ENCODE data around the gene KIF3B. TPM values are rescaled to one million over a fixed set of nuclear protein-coding genes. Genes with fewer than 3 reads are reported as not detected.
"Not testable (repeated sequence)": the region's sequence is repeated elsewhere in the genome, so short reads cannot be mapped to it uniquely, and the experiment has no call there.

Gene KIF3B
- total RNA-seq, 1 donor from 2014 or later: 15.1 TPM

DNA sequence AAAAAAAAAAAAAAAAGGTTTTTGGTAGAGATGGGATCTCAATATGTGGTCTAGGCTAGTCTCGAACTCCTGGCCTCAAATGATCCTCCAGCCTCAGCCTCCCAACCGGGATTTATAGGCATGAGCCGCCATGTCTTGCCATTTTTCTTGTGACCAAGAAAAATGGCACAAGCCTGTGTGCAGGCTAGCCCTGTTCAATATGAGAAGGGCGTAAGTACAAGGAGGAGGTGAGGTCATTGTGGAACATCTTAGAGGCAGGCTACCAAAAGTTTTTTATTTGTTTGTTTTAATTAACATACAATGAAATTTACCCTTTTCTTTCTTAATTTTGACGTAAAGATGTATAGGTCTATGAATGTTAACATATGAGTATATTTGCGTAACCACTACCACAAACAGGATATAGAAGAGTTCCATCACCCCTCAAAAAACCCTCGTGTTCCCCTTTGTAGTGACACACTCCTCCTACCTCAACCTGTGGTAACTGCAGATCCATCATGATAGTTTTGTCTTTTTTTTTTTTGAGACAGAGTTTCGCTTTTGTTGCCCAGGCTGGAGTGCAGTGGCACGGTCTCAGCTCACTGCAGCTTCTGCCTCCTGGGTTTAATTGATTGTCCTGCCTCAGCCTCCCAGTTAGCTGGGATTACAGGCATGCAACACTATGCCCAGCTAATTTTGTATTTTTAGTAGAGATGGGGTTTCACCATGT, 28.3 kb upstream of the KIF3B start:
- DNase-seq: no peak

DNA sequence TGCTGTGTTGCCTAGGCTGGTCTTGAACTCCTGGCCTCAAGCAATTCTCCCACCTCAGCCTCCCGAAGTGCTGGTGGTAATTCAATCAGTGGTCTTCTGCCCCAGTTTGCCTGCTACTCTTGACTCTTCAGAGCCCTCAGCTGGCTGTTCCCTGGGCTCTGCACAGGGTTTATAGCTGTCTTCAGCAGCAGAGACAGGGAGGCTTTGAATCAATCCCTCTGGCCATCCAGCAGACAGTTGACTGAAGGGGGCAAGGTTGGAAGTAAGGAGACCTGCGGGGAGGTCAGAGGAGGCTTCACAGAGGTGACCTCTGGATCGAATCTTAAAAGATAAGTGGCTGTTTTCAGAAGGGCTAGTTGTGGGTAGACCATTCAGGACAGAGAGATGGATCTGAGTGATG, 26.0 kb upstream of the KIF3B start:
- no peak for DNase-seq

DNA sequence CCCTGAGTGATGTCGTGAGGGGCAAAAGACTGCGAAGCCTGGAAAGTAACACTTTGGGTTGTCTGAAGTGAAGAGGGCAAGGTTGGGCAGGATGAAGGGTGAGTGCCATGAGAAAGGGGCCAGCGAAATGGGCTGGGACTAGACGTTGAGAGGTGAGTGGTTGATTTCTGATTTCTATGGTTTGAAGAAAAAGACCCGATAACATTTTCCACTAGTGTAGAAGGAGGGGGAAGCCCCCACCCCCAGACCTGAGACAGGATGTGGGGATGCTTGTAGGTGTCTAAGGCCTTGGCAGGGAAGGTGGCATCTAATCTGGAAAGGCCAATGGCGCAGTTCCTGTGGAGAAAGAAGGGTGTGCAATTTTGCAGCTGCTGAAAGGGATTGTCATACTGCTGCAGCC, 25.3 kb upstream of the KIF3B start:
- DNase-seq: no peak

DNA sequence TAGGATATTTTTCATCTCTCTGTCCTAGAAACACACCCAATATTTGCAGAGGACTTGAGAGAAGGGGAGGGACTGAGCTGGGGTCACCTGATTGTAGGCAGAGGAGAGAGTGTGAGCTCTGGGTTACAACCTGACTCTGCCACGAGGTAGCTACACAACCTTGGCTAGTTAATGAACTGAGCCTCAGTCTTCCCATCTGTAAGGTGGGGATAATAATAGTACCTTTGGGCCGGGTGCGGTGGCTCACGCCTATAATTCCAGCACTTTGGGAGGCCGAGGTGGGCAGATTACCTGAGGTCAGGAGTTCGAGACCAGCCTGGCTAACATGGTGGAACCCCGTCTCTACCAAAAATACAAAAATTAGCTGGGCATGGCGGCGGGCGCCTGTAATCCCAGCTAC, 16.5 kb upstream of the KIF3B start:
- DNase-seq: not testable (repeated sequence)

DNA sequence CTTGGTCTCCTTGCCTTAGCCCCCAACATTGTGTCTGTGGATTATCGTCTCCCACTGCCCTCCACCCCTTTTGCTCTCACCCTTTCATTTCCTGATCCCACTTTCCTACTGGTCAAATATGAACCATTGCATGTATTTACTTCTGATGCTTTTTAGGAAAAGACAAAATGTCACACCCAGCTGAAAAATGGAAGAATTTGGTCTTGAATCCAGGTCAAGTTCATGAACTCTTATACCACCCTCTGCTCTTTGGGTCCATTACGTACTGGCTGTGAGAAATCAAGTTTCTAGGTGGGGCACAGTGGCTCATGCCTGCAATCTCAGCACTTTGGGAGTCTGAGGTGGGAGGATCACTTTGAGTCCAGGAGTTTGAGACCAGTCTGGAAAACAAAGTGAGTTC, 15.8 kb upstream of the KIF3B start:
- no peak for DNase-seq

DNA sequence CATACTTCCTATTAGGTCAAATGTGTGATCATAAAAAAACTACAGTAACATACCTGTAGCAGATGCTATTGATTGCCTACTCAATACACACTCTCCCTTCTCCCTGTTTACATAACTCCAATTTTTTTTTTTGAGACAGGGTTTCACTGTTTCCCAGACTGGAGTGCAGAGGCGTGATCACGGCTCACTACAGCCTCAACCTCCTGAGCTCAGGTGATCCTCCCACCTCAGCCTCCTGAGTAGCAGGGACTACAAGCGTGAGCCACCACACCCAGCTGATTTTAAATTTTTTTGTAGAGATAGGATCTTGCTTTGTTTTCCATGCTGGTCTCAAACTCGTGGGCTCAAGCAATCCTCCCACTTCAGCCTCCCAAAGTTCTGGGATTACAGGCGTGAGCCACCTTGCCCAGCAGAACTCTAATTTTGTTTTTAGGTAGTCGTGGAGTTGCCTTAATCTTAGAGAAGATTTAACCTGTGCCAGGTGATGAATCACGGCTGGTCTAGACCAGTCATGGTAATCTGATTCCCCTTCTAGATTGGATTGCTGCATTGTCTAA, 14.0 kb upstream of the KIF3B start:
- DNase-seq: no peak

DNA sequence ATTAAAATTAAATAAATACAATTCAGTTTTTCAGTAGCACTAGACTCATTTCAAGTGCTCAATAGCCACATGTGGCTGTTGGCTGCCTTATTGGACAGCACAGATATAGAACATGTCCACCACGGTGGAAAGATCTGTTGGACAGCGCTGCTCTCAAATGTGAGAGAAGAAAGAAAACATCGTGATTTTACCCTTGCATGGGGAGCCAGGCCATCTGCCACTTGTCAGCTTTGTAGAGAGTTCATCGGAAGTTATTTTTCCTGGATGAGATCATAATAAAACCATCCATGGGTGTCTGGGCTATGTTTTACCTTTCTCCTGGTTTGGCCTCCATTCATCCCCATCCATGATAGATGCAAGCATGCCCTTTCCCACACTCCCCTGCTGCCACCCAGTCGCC, 5.8 kb upstream of the KIF3B start:
- DNase-seq: no peak

DNA sequence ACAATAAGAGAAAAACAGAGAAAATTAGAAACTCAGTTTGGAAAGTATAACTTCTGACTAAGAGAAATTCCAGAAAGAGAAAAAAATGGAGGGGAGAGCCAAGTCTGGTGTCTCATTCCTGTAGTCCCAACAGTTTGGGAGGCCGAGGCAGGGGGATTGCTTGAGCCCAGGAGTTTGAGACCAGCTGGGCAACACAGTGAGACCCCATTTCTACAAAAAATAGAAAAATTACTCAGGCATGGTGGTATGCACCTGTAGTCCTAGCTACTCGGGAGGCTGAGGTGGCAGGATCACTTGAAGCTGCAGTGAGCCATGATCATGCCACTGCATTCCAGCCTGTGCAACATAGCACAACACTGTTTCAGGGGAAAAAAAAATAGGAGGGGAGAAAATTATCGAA, 3.1 kb upstream of the KIF3B start:
- DNase-seq: no peak

DNA sequence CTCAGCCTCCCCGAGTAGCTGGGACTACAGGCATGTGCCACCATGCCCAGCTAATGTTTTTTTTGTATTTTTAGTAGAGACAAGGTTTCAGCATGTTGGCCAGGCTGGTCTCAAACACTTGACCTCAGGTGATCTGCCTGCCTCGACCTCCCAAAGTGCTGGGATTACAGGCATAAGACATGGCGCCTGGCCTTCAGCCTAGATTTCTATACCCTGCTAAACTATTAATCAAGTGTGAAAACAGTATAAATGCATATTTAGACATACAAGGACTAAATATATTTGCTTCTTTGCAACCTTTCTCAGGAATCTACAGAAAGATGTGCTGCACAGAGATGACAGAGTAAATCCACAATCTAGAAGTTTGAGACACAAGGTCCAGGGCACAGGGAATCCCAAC, 2.3 kb upstream of the KIF3B start:
- DNase-seq: not testable (repeated sequence)

DNA sequence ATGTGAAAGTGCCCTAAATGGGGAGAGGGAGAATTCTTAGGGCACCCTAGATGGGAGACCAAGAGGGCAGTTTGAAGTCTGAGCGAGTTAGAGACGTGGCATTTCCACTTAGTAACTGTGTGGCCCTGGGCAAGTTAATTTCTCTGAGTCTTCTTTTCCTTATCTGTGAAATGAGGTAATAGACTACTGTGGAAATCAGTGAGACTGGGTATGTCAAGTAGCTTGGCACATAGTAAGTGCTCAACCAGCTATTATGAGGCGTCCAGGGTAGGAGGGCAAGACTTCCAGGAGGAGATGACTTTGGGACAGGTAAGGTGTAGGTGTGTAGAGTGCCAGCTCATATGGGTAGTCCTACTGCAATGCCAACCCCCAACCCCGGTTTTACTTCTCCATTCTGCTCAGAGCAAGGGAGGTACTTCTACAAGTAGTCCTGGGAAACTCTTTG, 770 bp downstream of the KIF3B start:
- no peak for DNase-seq

DNA sequence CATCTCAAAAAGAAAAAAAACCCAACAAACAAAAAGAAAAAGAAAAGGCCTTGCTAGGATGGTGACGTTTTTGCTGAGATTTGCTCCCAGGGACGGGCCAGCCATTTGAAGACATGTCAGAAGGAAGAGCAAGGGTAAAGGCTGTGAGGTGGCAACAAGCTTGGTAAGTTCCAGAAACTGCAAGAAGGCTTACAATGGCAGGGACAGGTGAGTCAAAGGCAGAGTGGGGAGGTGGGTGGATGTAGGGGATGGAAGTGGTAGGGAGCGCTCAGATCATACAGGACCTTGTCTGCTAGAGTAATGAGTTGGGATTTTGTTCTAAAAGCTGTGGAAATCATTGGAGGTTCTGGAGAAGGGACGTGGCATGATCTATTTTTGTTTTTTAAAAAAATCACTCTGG, 4.3 kb downstream of the KIF3B start:
- DNase-seq: no peak

DNA sequence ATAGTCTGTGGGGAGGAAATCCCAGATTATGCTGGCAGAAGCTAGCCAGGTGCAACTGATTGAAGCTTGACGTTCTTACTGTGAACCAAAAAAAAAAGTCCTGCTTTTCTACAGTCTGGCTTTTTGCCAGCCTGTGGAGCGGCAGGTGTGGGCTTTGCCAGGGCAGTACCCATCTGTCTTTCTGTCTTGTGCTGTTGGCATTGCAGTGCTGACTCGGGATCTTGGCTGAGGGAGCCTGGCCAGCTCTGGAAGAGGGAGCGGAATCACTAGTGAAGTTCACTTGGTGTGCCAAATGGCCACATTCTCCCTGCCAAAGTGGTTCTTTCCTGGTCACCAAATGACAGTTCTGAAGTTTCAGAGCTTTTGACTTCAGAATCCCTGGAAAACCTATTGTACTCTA, 5.0 kb downstream of the KIF3B start:
- no peak for DNase-seq

DNA sequence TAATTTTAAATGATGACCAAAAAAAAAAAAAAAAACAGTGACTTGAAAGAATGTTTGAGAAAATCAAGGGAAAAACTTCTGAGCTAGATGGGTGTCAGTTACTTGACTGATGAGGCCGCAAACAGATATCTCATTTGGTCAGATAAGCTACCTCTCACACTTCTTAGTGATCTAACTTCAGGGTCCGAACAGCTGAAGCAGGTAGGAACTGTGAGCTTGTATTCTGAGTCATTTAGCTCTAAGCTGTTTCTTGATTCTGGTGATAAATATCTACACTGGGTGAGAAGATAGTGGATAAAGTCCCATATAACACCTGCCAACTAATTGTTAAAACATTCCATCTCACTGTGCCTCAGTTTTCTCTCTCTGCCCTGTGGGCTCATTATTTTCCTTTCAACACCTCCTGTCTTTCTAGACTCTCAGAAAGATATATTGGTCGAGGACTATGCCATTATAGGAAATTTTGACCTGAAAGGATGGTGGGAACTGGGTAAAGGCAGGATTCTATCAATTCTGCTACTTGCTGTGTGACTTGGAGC, 7.7 kb downstream of the KIF3B start:
- DNase-seq: no peak

DNA sequence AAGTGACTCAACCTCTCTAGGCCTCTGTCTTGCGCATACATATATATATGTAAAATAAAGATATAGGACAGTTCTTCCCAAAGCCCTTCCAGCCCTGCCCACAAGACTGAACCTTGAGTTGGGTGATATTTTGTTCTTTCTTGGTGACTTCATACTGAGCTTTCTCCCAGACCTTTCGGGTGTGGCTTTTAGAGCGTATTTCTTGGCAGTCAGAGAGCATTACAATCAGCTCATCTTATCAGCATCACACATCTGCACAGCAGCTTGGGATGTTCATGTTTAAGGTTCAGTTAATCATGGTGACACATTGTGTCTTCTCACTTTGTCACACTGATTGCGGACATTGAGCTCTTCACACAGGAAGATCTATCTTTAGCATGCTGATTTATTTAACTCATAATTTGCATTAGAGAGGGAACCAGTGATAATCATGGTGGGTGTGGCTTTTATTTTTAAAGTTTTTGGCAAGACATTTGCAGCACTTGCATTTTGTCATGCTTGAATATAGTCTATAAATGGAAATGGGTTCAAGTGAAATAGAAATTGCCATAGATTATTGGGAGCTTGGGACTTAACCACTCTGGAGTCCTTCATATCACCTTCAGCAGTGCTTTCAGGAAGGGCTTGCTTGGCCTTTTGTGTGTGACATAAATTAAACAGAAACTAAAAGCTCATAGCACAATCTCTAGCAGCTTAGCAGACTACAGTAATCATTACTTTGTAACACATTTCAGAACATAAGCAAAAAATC, 8.3 kb downstream of the KIF3B start:
- peak; percentile 68 for DNase-seq

DNA sequence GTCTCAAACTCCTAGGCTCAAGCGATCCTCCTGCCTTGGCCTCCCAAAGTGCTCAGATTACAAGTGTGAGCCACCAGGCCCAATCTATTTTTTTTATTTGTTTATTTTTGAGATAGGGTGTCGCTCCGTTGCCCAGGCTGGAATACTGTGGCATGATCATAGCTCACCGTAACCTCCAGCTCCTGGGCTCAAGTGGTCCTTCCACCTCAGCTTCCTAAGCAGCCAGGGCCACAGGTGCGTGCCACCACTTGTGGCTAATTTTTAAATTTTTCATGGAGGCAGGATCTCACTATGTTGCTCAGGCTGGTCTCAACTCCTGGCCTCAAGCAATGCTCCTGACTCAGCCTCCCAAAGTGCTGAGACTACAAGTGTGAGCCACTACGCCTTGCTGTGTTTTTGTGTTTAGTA, 9.8 kb downstream of the KIF3B start:
- DNase-seq: no peak

DNA sequence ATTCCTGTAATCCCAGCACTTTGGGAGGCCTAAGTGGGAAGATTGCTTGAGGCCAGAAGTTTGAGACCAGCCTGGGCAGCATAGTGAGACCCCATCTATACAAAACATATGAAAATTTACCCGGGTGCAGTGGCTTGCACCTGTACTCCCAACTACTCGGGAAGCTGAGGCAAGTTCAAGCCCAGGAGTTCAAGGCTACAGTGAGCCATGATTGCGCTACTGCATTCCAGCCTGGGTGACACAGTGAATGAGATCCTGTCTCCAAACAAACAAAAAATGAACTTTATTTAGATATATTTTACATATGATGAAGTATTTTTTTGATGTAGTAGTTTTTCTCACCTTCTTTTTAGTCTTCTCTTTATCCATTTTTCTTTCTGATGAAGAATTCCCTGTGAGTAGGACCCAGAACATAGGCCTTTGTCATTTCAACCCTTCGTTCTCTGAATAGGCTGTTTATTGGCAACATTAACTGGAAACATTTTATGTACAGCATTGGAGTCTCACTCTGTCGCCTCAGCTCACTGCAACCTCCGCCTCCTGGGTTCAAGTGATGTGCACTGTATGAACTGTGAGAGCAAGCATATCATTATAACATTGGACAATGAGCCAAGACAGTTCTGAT, 10.9 kb downstream of the KIF3B start:
- DNase-seq: no peak

DNA sequence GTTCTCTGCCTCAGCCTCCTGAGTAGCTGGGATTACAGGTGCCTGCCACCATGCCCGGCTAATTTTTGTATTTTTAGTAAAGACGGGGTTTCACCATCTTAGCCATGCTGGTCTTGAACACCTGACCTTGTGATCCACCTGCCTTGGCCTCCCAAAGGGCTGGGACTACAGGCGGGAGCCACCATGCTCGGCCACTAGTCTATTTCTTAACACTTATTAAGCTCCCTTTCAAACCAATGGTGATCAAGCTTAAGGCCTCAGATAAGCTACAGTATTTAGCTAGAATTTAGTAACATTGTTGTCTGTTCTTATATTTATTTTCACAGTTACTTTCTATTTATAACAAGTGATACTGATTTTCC, 11.8 kb downstream of the KIF3B start:
- not testable (repeated sequence) for DNase-seq

DNA sequence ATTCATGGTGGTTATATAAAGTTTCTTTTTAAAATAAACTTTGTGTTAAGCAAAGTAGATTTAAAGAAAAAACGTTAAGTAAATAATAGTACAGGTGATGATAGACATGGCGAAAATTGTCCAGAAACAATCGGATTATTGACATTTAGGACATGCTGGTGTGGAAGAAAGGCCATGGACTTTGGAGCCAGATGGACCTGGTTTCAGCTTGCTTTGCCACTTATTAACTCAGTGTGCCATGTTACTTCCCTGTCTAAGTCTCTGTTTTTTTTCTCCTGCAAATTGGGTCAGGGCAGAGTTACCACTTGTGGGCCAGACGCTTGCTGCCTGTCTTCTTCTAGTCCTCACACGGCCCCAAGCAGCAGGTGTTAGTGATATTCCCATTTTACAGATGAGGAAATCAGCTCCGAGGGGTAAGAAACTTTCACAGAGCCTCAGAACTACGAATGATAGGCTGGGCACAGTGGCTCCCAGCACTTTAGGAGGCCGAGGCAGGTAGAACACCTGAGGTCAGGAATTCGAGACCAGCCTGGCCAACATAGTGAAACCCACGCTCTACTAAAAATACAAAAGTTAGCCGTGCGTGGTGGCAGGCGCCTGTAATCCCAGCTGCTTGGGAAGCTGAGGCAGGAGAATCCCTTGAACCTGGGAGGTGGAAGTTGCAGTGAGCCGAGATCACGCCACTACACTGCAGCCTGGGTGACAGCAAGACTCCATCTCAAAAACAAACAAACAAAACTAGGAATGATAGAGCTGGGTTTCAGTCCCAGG, 12.4 kb downstream of the KIF3B start:
- no peak for DNase-seq

DNA sequence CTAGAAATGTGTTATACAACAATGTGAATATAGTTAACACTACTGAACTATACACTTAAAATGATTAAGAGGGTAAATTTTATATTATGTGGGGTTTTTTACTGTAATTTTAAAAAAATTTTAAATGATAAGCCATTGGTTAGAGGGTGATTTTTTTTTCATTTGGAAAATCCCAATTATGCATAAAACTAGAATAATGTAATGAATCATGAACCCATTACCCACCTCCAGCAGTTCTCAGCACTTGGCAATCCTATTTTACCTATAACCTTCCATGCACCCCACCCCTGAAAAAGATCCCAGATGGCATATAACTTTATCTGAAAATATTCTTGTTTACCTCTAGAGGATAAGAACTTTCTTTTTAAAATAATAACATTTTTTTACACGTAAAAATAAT, 13.7 kb downstream of the KIF3B start:
- no peak for DNase-seq

DNA sequence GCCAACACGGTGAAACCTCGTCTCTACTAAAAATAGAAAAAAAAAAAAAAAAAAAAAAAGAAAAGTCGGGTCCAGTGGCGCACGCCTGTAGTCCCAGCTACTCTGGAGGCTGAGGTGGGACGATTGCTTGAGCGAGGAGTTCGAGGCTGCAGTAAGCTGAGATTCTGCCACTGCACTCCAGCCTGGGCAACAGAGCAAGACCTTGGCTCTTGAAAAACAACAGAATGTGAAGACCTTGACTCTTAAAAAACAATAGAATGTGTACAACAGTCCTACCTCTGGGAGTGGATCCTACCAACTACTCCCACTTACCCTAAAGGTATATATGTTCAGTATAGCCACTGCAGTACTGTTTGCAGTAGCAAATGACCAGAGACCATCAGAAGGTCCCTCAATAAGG, 15.1 kb downstream of the KIF3B start:
- no peak for DNase-seq

DNA sequence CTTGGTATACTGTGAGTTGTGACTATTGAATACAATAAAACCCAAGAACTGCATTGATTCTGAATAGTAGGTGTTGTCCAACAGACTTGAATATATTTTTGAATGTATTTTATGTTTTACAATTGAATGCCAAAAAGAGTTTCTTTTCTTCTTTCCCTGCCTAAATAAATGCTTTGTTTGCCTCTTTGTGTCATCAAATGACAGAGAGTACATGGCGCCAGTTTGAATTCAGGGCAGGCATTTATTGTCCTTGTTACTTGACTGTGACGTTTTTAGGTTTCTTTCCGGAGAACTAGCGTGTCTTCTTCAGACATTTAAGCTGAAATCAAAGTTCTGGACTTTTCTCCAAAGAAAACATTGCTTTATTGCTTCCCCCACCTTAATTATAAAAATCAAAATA, 16.6 kb downstream of the KIF3B start:
- no peak for DNase-seq

DNA sequence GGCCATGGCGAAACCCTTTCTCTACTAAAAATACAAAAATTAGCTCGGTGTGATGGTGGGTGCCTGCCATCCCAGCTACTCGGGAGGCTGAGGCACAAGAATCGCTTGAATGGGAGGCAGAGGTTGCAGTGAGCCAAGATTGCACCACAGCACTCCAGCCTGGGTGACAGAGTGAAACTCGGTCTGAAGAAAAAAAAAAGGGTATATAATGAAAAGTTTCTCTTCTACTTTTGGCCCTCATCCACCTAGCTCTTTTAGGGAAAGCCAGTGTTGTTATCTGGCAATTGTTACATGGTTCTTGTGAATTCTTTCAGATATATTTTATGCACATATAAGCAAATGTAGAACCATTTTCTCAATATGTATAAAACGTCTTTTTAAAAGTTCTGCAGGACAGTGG, 19.0 kb downstream of the KIF3B start:
- DNase-seq: no peak
